GM18951 (cell line): ENCODE results near the gene TTC28.

Experiments used
- POLR2A ChIP-seq: IDR thresholded peaks from 4 replicates; pipeline ENCODE4 v1.6.1; 2011; ENCODE audit warnings: mild to moderate bottlenecking; ENCODE audit not compliant: insufficient read length, insufficient read depth; ENCODE audit errors: extremely low read depth
- in situ Hi-C: fragments of 300-500 bp; cut with MboI; formaldehyde crosslinking; loops from one replicate; pipeline ENCODE4 v1.12.0; 2022; ENCODE audit warnings: low sequenced_read_pairs, mixed read lengths, inconsistent platforms; ENCODE audit not compliant: unreplicated experiment

Gene TTC28

DNA sequence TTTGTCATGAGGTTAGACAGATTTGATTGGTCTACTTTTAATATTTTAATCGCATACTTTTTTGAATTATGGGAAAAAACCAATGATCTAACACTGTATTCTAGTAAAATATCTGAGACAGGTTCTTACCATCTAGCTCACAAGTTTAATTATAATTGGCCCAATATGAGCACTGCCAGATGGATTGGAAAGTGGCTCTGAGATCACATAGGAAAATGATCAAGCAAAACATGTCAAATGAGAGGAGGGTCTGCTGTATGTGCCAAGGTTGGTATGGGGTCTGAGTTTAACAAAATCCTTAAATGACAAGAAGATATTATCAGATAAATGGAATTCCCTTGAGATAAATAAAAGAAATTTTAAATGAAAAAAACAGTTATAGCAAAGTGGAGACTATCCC, 264.7 kb downstream of the TTC28 start:
- in situ Hi-C loops, result no loop called here

DNA sequence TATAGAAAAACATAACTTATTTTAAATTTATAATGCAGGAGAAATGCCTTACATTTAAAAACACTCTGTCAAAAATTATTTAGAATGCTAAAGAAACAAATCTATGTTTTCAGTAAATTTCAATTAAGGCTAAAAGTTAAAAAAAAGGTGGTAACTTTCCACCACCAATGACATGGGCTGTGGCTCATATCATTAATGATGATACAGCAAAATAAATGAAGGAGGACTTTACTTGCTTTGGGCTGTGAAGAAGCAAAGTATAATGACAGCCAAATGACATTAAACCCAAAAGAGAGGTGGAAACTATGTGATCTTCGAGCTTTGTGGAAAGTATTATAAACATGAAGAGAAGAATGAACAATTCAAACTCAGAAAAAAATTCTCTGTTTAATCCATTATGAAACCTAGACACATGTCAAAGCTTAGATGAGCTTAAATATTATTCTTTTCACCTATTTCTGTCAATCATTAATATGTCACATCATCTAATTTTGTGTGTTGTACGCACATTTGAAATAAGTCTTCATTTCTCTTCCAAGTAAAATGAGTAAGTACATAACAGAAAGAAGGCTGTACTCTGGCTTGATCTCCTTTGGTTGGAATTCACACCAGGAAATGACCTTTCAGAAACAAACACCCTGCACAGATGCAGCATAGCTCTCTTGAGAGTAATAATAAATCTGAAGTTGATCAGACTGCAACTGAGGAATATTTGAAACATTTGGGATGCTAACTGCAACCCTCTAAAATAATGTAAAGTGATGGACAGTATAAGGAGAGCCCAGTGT, 265.8 kb downstream of the TTC28 start:
- TF ChIP-seq POLR2A, result no peak
- in situ Hi-C loops, result no loop called here

More for the DNA sequence above, 264.7 kb downstream of the TTC28 start:
- no peak for TF ChIP-seq POLR2A

DNA sequence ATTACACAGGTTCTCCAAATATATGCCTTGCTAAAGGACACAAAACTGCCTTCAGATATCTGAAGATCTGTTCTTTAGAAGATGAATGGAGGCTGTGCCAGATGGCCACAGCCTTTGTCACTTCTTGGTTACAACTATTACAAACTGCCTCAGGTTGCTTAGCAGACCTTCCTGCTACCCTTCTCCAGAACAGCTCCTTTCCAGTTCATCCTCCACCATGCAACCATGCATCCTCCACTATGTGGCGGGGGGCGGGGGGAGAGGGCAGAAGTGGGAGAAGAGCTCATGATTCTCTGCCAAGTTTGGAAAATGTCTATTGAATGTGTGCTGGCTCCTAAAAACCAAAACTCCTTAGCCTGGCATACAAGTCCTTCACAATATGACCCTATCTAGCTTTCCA, 267.5 kb downstream of the TTC28 start:
- TF ChIP-seq POLR2A, result no peak

DNA sequence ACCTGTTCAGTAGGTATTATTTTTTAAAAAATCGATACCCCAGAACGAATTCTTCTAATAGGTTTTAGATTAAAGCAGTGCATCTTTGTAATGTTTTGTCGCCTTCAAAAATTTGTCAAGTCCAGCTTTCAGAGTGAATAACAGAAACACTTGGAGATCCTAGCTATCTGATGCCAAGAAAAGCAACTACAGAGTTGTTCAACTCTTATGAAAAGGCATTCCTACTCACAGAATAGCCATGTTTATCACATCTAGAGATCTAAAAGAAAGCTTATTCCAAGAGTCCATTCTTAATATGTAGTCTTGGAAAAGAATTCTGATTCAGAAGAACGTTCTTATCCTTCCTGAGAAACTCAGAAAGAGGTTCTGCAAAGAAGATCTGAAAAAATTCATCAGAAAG, 268.5 kb downstream of the TTC28 start:
- in situ Hi-C loops, result no loop called here
- TF ChIP-seq POLR2A, result no peak

More for the DNA sequence above, 267.5 kb downstream of the TTC28 start:
- in situ Hi-C loops, result no loop called here

DNA sequence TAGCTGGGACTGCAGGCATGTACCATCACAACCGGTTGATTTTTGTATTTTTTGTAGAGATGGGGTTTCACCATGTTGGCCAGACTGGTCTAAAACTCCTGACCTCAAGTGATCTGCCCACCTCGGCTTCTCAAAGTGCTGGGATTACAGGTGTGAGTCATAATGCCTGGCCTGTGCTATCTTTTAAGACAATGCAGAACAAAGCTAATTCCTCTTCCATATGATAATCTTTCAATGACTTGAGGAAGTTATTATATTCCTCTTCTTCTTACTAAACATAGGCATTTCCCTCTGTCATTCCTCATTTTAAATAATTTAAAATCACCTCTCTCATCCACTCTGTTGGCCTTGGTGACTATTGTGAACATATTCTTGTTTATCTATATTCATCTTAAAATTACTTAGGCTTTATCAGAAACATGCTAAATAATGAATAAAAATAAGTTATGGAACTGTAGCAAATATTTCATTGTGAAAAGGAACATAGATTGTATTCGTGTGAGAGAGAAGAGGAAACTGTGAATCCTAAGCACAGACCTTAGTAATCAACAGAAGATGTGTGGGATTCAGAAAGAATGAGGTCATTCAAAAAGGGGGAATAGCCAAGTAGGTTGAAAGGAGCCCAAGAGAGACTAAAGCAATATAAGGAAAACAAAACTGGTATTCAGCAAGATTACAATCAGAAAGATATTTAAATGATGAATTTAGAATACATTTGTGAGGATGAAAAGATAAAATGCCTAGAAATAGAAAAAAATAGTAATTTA, 269.4 kb downstream of the TTC28 start:
- TF ChIP-seq POLR2A, result no peak
- in situ Hi-C loops, result no loop called here

DNA sequence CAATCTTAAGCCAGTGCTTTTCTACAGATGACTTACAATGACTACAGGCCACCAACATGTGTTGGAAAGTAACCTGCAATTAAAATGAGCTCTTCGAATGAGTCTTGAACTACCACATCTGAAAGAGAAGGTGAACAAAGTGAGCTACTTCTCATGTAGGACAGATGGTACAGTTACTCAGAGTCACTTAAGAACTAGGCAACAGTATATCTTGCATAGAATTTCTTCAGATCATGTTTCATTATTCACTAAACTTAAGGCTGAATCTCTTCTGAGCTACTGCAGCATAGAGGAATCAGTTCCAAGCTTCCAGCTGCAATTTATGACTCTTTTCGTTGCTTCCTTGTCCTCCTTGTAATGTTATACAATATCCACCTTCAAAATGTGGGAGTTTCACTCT, 270.9 kb downstream of the TTC28 start:
- no peak for TF ChIP-seq POLR2A
- in situ Hi-C loops, result no loop called here

DNA sequence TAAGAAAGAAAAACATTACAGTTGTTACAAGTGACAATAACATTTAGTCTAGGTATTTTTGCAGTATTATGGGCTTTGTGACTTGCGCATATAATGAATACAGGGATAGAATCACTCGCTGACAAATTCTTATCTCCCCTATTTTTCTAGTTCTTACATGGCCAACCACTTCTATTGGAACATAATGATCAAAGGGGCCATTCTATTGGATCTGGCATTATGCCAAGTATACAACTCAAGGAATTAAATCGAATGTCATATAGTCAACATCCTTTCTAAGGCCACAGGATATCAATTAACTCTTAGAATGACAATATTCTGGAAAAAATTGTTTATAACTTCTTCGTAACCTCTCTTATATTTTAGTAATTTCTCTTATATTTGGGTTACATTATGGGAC, 272.0 kb downstream of the TTC28 start:
- in situ Hi-C loops, result no loop called here
- TF ChIP-seq POLR2A, result no peak

DNA sequence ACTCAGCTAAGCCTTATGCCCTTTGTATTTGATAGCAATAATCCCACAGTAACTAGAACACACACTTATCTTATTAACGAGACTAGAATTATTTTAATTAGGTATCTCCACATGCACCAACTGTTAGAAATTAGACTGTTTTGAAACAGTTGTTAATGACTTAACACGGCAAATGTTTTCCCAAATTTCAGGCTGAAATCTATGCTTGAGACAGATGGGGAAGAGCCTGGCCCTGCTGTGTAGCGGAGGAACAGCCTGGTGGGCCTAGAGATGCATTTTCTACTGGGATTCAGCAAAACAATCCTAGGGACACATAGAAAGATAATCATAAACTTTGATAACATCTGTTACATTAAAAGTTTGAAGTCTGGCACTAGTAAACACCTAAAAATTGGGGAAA, 273.4 kb downstream of the TTC28 start:
- no peak for TF ChIP-seq POLR2A
- in situ Hi-C loops, result no loop called here

DNA sequence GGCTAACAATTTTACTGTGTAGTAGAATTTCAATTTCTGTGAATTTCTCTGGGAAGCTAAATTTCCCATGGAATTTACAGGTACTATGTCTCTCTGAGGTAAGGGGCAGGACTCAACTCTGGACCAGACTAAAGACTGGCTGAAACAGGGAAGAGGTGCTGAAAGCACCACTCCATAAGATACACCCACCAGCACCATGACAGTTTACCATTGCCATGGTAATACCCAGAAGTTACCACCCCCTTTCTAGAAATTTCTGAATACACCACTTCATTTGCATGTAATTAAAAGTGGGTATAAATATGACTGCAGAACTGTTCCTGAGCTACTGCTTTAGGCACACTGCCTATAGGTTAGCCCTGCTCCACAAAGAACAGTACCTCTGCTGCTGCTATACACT, 274.1 kb downstream of the TTC28 start:
- in situ Hi-C loops, result no loop called here
- TF ChIP-seq POLR2A, result no peak

DNA sequence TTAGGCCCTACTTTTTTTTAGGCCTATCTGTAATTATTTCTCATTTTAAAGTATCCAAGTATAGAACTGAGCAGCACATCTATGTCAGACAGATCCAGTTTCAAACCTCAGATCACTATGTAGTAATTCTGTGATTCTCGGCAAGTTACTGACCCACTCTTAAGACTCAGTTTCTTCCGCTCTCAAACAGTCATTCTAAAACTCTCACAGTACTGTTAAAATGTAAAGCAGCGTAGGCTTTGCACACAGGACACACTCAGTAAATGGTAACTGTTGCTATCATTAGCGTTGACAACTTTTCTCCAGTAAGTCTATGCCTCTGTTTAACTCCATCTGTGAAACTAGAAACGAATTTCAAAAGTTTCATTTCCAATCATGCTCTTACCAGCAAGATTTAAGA, 277.1 kb downstream of the TTC28 start:
- in situ Hi-C loops, result no loop called here

DNA sequence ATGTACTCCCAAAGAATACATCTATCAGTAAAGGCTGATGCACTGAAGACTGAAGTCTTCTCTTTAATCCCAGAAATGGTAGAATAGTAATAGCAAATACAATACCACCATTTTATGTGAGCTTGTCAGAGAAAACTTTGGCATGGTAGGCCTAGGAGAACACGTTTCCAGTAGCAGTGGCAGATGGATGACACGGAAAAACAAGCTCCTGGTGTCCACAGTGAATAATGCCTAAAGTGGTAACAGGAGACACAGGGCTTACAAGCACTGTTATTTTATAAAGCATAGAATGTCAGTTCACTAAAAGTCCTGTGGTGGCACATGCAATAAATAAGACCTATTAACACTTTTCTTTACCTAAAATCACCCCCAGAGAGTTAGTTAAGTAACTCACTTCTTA, 277.6 kb downstream of the TTC28 start:
- in situ Hi-C loops, result no loop called here
- no peak for TF ChIP-seq POLR2A

More for the DNA sequence above, 277.1 kb downstream of the TTC28 start:
- no peak for TF ChIP-seq POLR2A

DNA sequence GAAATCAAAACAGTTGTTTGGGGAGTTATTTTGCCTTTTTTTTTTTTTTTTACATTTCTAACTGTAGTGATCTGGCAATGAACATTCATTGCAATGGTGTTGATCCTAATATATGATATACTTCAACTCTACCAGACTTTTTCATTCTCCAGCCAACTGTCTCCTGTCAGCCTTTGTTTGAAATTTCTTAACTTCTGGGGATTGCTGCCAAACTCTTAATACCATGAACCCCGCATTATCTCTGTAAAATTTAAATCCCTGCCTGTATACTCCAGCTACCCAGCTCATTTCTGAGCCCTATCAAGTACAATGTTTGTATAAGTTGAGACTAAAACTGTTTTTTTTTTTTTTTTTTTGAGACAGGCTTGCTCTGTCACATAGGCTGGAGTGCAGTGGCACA, 280.7 kb downstream of the TTC28 start:
- in situ Hi-C loops, result no loop called here
- no peak for TF ChIP-seq POLR2A

DNA sequence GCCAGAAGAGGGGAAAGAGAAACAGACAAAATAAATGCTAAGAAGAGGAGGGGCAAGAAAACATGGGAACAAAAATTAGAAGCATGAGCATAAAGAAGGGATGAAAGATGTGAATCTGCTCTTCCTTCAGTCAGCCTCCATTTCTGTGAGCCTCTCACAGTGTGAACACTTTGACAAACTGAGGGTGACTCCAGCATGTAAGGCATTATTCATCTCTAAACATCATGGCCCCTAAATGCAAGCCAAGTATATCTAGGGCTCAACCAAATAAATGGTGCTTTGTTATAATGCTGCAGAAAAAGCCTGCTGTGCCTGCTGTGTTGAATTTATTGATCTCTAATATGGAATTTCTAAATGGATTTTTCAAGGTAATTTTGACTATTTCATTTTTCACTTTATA, 281.3 kb downstream of the TTC28 start:
- in situ Hi-C loops, result no loop called here
- TF ChIP-seq POLR2A, result no peak

DNA sequence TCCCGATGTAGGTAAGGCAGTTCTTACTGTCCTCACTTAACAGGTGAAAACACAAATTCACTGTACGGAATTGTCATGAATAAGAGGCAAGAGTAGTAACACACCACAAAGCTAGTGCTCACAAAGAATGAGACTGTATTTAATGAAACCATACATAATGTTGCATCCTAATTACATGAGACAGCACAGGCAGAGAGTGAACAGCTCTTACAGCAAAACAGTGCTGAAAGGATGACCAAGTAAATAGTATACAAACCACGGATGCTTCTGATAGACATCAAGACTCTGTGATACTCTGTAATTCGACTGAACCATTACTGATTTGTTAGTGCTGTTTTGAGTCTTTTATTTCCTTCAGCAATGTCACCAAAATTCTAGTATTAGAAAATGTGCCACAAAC, 282.3 kb downstream of the TTC28 start:
- in situ Hi-C loops, result no loop called here
- no peak for TF ChIP-seq POLR2A
